Esophagus squamous epithelium (tissue), 5 donors: Measurements from ENCODE around the gene FAM47B. TPM values are rescaled to one million over a fixed set of nuclear protein-coding genes. Genes with fewer than 3 reads are reported as not detected.
A peak's percentile ranks its signal among the peaks of the same experiment; 100 is the strongest.

Source experiments
- DNase-seq: peaks from one replicate; lab custom pipeline; 2025; lab: John Stamatoyannopoulos, UW
- H3K27ac ChIP-seq, 4 donors: fragments of 200-600 bp; sonication (generic); one replicate each; pipeline ENCODE4 v1.5.1; 2016 to 2019; ENCODE audit warnings: mild to moderate bottlenecking in 1 of 4
- H3K27me3 ChIP-seq, 4 donors: fragments of 200-600 bp; sonication (generic); 1 replicate in 3 of 4; 2 replicates in 1 of 4; pipeline versions ENCODE4 v1.5.1 to v1.6.0; 2017 to 2021; ENCODE audit warnings: antibody characterized with exemption in 1 of 4
- H3K36me3 ChIP-seq, 3 donors: fragments of 200-600 bp; sonication (generic); one replicate each; pipeline ENCODE4 v1.5.1; 2016 to 2019
- H3K4me1 ChIP-seq, 3 donors: fragments of 200-600 bp; sonication (generic); one replicate each; pipeline ENCODE4 v1.5.1; 2017 to 2019
- H3K4me3 ChIP-seq, 4 donors: fragments of 200-600 bp; sonication (generic); 1 replicate in 3 of 4; 2 replicates in 1 of 4; pipeline ENCODE4 v1.5.1; 2016 to 2019; ENCODE audit warnings: mild to moderate bottlenecking in 2 of 4, moderate library complexity in 1 of 4
- H3K9me3 ChIP-seq, 3 donors: fragments of 200-600 bp; sonication (generic); one replicate each; pipeline ENCODE4 v1.5.1; 2016 to 2019
- CTCF ChIP-seq, 6 experiments: fragments of 450-650 bp in 4 of 6; fragments of 200-600 bp in 2 of 6; sonication (generic) in 2 of 6; IDR thresholded peaks; one replicate each; pipeline ENCODE4 v1.5.1; 2016 to 2019; ENCODE audit warnings: antibody characterized with exemption in 6 of 6, mild to moderate bottlenecking in 4 of 6, moderate library complexity in 4 of 6
- POLR2A ChIP-seq, 4 donors: fragments of 450-650 bp; IDR thresholded peaks; one replicate each; pipeline ENCODE4 v1.6.1; 2017; ENCODE audit warnings: antibody characterized with exemption in 4 of 4, mild to moderate bottlenecking in 4 of 4, moderate library complexity in 3 of 4
- WGBS, 2 donors: methylation state at CpG; one replicate each; pipeline ENCODE4 v1.1.5; 2018; 5-methylcytosine and 5-hydroxymethylcytosine counted together
- intact Hi-C: fragments of 100-400 bp; cut with DNase I; formaldehyde crosslinking; loops from one replicate; pipeline ENCODE4 v1.15.0; 2022
- total RNA-seq, 4 donors: library from RNA; depleted of rRNA; stranded (reverse); fragments of >200 nt; gene quantifications; one replicate each; pipeline ENCODE4 v1.1.0, GENCODE V29; 2016
- donor health status: DM: yes; HTN: yes; CAD: no.

The FAM47B gene
- not detected for total RNA-seq

DNA sequence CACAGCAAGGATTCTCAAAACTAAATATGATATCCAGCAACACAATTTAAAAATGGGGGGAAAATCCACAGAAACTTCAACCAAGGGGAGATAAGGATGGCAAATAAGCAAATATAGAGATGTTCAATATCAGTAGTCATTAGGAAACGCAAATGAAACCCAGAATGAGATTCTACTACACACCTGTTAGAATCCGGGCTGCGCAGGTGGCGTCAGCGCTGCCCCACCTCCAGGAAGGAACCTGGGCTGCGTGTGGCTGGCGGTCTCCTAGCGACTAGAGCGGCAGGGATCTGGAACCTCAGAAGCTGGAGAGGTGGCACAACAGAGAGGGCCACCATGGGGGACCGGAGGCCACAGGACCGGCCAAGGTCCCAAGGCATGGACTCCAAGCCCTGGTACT, at the start of gene FAM47B:
FAM47B (plus strand) TSS at position 301 of the 400 bp plus-strand sequence; CDS start at position 337, 36 bp downstream.
- H3K4me3 ChIP-seq = no peak within 1 kb of the TSS
- H3K36me3 ChIP-seq = no peaks in the 10 kb centered on the region
- no peaks in the 10 kb centered on the region for H3K27me3 ChIP-seq
- 33 to 86% methylated on average over 1 to 11 of the region's 11 CpGs for WGBS, 2 donors
- DNase-seq = no peak
- TF ChIP-seq CTCF (IDR thresholded peaks at IDR 0.05) (no peak), POLR2A (IDR thresholded peaks at IDR 0.05) (no peak)
- no peaks in the 10 kb centered on the region for H3K4me1 ChIP-seq
- H3K27ac ChIP-seq = no peak within 1 kb of the TSS
- intact Hi-C loops = no loop called here
- H3K9me3 ChIP-seq = no peaks in the 10 kb centered on the region

- WGBS, 2 donors = 38% methylated on average over 1 of the region's 1 CpG; no CpG with 5 or more reads in 1 of the 2 donors
- DNase-seq = no peak
- H3K27ac ChIP-seq = no peak overlapping the region
- H3K36me3 ChIP-seq = no peaks in the 10 kb centered on the region
- intact Hi-C loops = no loop called here
- H3K4me1 ChIP-seq = no peaks in the 10 kb centered on the region
- no peak overlapping the region for H3K4me3 ChIP-seq
- H3K27me3 ChIP-seq = no peaks in the 10 kb centered on the region
- TF ChIP-seq POLR2A (IDR thresholded peaks at IDR 0.05) (no peak), CTCF (IDR thresholded peaks at IDR 0.05) (peak in 3 of 6 experiments; percentile 13 to 27 (median 13))
- H3K9me3 ChIP-seq = no peaks in the 10 kb centered on the region
Observed at GRCh38 chrX:34893741-34894140, 48.9 kb upstream of the FAM47B start.

DNA sequence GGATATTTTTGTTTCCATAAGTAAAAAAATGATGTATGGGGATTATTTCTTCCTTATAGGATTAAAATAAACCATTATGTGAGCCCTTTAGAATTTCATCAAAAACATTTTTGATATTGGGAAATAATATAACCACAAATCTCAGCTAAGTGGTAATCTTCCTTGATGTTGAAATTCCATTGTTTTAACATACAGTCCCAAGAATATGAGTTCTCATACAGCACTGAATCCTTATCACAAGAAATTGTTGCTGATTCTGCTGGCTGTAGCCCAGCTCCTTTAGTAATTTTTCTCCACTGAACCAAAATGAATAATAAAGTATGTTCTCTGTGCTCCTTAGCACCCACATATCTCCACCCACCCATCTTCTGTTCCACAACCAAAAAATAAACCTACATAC, 41.9 kb upstream of the FAM47B start:
- Histone ChIP-seq H3K4me1 (no peaks in the 10 kb centered on the region), H3K4me3 (no peak overlapping the region), H3K36me3 (no peaks in the 10 kb centered on the region), H3K27me3 (no peaks in the 10 kb centered on the region), H3K9me3 (no peaks in the 10 kb centered on the region), H3K27ac (no peak overlapping the region)
- DNase-seq = no peak
- intact Hi-C loops = no loop called here
- TF ChIP-seq CTCF (IDR thresholded peaks at IDR 0.05) (no peak), POLR2A (IDR thresholded peaks at IDR 0.05) (no peak)

GRCh38 chrX:34901761-34902160, 40.8 kb upstream of the FAM47B start:
- no peaks in the 10 kb centered on the region for H3K36me3 ChIP-seq
- H3K27ac ChIP-seq = no peak overlapping the region
- H3K9me3 ChIP-seq = no peaks in the 10 kb centered on the region
- no peak for DNase-seq
- H3K27me3 ChIP-seq = no peaks in the 10 kb centered on the region
- WGBS, 2 donors = 40 to 51% methylated on average over 2 of the region's 2 CpGs
- H3K4me3 ChIP-seq = no peak overlapping the region
- intact Hi-C loops = no loop called here
- H3K4me1 ChIP-seq = no peaks in the 10 kb centered on the region
- TF ChIP-seq POLR2A (IDR thresholded peaks at IDR 0.05) (no peak), CTCF (IDR thresholded peaks at IDR 0.05) (no peak)

GRCh38 chrX:34903316-34903715, 39.3 kb upstream of the FAM47B start:
- TF ChIP-seq CTCF (IDR thresholded peaks at IDR 0.05) = no peak
- TF ChIP-seq POLR2A (IDR thresholded peaks at IDR 0.05) = no peak
- H3K4me1 ChIP-seq = no peaks in the 10 kb centered on the region
- intact Hi-C loops = no loop called here
- H3K36me3 ChIP-seq = no peaks in the 10 kb centered on the region
- H3K4me3 ChIP-seq = no peak overlapping the region
- no peak for DNase-seq
- no peaks in the 10 kb centered on the region for H3K27me3 ChIP-seq
- 50 to 56% methylated on average over 2 of the region's 2 CpGs for WGBS, 2 donors
- H3K9me3 ChIP-seq = no peaks in the 10 kb centered on the region
- no peak overlapping the region for H3K27ac ChIP-seq
